GM21367 (cell line): ENCODE results near the gene C5.

Source experiments
- ATAC-seq: cut with Tn5 transposase; IDR thresholded peaks from one replicate; pipeline ENCODE4 v1.9.1; 2021; ENCODE audit not compliant: unreplicated experiment

C5 gene

DNA sequence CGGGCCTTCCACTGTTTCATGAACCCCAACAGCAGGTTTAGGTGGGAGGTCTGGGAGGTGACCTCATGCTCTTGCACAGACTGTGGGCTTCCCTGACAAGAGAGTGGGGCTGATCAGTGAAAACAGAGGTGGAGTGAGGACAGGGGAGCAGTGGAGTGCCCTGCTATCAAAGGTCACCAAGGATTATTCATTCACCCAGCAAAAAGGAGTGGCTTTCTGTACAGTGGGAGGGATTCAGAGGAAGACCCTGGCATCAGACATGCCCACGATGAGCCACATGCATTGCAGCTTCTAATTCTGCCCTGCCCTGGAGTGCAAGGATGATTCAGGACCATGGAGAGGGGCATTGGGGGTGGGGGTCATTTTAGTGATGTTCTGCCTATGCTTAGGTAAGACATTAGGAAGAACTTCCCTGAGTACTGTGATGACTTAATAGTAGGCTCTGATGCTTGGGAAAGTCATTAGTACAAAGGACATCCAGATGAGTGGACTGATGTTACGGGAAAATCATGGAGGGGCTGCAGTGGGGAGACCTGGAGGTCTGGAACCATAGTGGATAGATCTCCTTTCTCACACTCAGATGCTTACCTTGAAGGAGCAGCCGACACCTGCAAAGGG is 136.3 kb downstream of the C5 start:
- ATAC-seq: no peak

DNA sequence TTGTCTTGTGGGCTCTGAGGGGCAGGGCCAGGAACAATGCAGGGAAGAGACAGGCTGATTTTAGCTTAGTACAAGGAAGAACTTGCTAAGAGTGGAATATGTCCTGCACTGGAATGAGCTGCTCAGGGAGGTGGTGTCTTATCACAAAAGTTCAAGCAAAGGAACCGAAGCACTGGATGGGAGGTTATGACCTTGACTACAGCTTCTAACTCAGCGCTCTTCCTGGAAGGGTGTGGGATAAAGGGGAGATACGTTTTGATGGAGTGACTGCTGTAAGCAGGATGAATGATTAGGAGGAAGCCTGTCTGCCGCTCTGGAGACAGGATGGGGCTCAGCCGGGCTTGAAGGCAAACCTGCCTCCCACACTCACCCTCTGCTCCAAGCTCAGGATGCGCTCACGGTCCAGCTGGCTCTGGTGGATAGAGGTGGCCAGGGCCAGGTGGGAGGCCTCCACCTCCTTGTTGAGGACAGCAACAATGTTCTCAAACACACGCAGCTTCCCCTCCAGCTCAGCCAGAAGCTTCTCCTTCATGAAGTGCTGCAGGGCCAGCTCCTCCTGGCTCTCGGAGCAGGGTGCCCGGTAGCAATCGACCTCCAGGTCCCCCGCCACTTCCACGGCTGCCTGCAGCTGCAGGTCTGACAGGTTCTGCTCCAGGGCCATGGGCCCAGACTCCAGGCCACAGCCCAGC is 137.0 kb downstream of the C5 start:
- no peak for ATAC-seq

DNA sequence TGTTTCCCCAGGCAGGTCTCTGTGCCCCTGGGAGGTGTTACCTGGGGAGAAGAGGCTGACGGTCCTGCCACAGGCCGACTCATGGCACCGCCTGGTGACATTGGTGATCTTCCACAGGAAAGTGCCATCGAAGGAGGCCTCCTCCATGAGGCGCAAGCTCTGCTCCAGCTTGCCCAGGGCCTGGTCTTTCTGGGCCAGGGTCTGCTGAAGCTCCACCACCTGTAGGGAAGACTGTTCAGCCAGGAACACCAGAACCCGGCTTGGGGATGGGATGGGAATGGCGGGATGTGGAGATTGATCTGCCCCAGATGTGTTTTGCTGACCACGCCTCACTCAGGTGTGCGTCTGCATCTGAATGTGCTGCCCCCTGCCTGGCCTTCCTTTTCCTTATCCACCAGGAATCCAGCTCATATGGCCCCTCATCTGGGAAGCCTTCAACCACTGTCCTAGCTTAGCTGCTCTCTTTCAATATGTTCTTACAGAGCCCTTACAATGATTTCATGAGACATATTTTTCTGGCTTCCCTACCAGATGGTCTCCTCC is 138.7 kb downstream of the C5 start:
- ATAC-seq: no peak

DNA sequence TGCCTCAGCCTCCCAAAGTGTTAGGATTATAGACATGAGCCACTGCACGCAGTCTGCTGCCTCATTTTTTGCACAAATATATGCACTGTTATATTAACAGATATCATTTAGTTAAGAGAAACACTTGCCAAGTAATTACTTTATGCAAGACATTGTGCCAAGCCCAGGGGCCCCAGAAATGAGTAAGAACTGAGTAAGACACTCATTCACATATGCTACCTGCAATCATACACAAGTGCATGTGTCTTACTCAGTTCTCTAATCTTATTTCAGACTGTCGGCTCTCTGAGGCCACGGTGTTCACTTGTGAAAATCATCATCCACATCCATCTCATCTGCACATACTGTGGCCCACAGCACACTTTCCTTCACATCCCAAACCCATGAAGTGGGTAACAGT is 139.4 kb downstream of the C5 start:
- ATAC-seq: no peak

- no peak for ATAC-seq
Measured at GRCh38 chr9:120909904-120910303, 140.2 kb downstream of the C5 start.

DNA sequence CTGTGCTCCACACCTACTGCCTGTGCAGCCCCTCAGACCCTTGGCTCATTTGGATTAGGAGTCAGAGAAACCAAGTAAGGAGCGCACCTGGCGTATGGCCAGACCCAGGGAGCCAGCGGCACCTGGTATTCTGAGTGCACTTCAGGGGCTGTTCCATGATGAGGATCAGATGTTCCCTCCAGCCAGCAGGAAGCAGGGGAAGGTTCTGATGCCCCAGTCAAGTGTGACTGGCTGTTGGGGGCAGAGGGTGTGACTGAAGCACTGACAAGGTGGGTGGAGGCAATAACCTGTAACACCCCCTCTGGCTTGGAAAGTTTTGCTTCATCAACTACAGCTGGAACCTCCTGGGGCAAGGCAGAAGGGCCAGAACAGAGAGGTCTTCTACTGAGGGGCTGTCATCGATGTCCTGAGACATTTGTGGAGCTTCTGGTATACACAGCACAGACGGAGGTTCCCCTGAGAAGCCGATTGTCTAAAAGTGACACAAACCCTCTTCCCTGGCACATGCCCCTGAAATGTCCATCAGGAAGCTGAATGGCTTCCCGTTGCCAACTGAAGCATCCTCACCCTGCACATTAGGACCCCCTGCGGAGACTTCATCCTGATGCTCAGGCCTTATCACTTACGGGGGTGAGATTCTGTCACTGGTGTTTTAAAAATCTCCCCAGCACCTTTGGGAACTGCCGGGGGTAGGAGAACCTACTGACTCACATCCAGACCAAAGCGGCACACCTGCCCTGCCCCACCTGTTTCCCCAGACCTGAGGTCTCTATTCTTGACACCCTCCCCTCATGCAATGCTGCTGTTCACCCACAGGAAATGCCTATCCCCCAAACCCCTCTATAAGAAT is 144.5 kb downstream of the C5 start:
- ATAC-seq: peak; percentile 24

DNA sequence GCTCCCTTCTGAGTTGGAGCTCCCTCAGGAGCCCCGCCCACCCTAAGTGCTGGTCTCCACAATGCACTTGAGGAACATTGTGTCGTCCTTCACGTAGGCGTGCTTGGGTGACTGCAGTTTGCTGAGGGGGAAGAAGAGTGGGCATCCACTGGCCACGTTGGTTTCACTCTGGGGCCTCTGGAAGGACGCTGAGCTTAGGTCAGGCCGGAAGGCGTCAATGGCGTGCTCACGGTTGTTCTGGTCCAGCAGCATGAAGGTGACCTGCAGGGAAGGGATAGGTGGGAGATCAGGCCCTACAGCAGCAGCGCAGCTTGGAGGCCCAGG is 145.1 kb downstream of the C5 start:
- ATAC-seq: no peak

DNA sequence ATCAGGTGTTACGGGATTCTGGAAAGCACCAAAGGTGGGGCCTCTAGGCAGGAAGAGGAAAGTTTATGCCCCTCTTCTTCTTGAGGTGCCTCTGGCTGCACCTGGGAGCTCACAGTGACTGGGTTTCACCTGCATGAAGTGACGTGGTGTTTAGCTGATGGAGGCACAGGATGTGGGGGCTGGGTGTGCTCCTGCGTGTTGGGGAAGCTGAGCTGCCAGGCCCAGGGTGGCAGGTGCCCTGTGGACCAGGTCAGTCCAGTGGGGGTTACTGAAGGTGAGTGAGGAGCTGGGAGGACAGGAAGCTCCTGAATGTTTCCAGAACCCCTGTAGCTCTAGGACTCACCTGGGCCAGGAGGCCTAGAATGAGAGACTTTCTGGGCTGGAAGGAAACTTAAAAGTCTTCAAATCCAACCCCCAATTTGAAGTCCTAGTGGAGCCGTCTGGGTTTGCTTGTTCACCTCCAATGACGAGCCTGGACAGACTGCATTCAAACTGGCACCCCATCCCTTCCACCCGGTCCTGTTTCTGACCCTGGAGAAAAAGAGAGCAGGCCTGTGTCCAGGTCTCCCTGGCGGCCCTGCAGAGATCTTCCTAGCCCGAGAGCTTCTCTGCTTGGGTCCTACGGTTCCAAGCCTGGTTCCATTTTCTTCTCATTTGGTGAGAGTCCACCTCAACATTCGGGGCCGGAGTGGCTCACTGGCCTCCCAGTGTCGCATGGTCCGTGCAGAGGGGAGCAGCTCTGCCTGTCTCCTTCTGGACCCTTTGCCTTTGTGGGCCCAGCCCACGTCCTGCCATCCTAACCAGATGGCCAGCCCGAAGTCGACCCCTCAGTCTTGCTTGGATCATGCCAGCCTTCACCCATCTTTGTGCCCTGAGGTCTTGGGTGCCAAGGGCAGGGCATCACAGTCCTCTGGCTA is 145.8 kb downstream of the C5 start:
- no peak for ATAC-seq

DNA sequence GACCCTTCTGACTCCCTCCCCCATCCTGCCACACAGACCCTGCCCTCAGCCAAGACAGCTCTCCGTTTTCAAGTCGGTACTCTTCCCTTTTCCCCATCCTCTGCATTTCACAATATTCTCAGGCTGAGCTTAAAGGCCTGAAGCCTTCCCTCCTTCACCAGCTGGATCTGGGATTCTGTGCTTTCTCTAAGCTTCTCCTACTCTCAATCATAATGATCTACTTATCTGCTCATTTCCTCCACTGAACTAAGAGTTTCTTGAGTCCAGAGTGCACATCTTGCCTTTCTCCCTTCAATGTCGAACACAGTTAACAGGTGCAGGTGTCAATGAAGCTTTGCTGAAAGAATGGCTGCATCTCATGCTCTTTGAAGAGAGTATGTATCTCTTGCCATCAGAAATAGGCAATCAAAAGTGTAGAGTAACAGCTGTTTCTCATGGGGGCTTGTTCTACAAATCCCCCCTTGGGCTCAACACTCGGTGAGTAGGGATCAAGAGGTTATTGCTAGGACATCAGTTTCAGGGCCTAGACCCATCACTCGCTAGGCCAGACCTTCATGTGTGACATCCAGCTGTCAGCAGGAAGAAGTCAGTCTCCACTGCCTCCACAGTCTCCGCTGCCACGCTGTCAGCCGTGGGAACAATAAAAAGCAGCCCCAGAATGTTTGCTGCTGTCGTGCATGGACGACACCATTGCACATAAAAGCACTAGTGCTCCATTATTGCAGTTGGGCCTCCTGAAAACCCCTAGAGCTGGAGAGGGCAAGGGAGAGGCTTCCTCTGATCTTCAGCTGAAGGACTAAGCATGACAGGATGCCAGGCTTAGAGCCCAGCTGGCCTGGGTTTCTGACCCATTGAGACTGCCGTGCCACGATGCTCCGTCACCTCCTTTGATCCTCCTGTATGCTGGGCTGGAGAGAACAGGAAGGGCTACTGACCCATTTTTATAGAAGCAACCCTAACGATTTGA is 147.2 kb downstream of the C5 start:
- ATAC-seq: no peak
